HG02938 (cell line): ENCODE measurements around the gene KMT2E.
"Not testable (repeated sequence)": the region's sequence is repeated elsewhere in the genome, so short reads cannot be mapped to it uniquely, and the experiment has no call there.

Experiments used
- ATAC-seq: cut with Tn5 transposase; IDR thresholded peaks from one replicate; pipeline ENCODE4 v1.9.1; 2021; ENCODE audit warnings: mild to moderate bottlenecking, moderate library complexity; ENCODE audit not compliant: unreplicated experiment

KMT2E gene, protein sequence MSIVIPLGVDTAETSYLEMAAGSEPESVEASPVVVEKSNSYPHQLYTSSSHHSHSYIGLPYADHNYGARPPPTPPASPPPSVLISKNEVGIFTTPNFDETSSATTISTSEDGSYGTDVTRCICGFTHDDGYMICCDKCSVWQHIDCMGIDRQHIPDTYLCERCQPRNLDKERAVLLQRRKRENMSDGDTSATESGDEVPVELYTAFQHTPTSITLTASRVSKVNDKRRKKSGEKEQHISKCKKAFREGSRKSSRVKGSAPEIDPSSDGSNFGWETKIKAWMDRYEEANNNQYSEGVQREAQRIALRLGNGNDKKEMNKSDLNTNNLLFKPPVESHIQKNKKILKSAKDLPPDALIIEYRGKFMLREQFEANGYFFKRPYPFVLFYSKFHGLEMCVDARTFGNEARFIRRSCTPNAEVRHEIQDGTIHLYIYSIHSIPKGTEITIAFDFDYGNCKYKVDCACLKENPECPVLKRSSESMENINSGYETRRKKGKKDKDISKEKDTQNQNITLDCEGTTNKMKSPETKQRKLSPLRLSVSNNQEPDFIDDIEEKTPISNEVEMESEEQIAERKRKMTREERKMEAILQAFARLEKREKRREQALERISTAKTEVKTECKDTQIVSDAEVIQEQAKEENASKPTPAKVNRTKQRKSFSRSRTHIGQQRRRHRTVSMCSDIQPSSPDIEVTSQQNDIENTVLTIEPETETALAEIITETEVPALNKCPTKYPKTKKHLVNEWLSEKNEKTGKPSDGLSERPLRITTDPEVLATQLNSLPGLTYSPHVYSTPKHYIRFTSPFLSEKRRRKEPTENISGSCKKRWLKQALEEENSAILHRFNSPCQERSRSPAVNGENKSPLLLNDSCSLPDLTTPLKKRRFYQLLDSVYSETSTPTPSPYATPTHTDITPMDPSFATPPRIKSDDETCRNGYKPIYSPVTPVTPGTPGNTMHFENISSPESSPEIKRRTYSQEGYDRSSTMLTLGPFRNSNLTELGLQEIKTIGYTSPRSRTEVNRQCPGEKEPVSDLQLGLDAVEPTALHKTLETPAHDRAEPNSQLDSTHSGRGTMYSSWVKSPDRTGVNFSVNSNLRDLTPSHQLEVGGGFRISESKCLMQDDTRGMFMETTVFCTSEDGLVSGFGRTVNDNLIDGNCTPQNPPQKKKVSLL (N-terminal part only)

DNA sequence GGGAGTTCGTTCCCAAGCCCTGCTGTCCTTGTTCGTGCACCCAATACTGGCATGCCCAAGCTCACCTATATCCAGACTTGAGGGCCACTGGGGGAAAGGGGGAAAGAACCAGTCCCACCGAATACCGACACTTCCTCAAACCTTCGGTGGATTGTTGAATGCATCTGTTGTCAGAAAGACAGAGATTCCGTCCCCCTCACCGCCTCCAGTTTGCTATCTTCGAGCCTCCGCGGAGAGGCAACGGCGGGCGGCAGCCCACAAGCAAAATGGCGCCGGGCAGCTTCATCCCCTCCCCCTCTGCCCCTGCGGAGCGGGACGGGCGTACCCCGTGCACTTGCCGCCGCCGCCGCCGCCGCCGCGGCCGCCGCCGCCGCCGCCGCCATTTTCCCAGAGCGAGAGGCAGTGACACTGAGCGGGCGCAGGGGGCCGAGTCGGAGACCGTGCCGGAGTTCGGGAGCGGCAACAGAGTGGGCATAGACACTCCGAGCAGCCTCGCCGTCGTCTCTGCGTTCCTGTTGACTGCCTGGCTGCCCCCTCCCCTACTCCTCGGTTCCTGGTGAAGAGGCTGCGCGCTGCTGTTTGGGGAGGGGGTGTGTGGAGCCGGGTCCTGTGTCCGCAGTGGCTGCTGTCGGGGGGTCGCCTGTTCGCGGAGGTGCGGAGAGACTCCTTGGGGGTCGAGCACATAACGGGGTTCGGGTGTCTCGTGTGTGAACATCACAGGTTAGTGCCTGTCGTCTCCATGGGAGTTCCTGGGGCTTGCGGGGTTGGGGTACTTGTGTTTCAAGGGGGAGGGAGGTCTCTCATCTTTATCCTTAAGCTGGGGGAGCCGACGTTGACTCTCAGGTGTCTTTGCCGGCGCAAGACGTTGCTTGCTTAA, at the start of gene KMT2E:
KMT2E (plus strand) TSS at position 390 of the 877 bp plus-strand sequence. CDS start 26,748 bp downstream, outside the sequence.
- ATAC-seq: peak; percentile 23

DNA sequence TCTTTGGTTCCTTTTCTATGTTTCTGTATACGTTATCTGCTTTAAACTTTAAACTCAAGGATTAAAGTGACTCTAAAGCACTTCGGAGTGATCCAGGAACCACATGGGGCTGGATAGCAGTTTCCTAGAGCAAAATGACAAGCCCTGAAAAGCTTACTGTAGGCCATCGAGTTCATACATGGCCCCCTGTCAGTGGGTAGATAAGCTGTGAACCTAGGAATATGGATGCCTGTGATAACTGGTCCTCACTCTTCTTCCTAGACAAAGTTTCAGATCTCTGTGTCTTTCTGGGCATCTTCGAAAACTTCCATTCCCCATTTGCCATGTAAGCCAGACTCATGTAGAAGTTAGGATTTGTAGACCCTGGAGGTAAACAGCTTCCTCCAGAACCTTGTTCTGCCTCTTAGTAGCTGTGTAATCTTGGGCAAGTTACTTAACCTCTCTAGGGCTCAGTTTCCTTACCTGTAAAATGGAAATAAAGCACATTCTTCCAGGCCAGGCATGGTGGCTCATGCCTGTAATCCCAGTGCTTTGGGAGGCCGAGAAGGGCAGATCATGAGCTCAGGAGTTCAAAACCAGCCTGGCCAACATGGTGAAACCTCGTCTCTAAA, 49.3 kb upstream of the KMT2E start:
- ATAC-seq: no peak

DNA sequence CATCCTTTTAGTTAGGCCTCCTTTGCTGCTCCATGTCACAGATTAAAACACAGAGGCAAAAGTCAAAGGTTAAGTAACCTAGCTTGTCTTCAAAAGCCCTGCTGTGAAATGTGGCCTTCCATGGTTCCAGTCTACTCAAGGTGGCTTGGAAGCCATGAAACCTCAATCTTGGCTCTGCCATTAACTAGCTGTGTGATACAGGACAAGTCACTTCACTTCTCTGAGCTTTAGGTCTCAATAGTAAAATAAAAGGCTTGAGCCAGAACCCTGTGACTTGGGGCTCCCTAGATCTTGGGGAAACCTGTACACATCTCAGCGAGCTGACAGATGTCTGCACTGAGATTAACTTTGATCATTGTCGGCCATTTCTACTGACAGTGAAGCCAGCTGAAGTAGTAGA, 48.0 kb upstream of the KMT2E start:
- no peak for ATAC-seq

DNA sequence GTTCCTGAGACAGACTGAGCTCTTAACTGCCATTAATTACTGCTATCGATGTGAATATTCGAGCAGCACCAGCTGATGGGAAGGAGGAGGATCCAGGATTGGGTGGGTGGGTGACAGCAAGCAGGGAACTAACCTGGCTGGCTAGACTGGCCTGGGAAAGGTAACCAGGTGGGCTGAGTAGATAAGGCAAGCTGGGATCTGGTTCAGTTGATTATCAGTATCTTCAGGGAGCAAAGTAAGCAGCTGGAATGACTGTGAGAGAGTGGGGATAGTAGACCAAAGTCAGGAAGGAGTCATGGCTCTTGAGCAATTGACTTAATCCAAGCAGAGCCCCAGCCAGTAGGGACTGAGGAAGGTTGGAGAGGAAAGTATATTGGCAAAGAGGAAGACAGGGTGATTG, 46.9 kb upstream of the KMT2E start:
- ATAC-seq: no peak

DNA sequence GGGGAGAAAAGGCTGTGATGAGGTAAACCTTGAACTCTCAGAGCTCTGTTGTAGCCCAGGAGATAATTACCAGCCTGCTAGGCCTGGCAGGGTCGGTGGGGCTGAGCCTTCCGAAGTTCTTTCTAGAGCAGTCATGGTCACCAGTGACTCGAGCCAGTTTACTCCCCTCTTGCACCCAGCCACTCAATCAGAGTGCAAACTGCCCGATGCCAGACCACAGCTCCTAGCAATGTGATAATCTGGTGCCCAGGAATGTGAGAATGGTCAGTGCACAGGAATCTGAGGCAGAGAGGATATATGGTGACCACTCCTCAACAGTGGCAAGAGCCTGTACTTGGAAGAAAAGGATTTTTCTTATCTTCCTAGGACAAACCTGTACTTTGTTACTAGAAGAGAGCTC, 46.4 kb upstream of the KMT2E start:
- ATAC-seq: no peak

DNA sequence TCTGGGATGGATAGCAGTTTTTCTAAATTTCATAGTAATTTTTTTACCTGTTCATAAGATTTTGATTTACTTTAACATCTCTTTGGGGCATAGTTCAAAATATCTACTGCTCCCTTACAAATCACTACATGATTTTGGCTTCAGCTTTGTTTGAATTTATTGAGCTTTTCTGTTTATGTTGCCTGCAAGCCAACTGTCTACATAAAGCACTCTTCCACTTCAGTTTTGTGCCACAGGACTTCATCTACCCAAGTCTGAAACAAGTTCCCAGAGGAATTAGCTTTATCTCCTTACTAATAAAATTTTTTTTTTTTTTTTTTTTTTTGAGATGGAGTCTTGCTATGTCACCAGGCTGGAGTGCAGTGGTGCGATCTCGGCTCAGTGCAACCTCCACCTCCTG, 45.4 kb upstream of the KMT2E start:
- no peak for ATAC-seq

DNA sequence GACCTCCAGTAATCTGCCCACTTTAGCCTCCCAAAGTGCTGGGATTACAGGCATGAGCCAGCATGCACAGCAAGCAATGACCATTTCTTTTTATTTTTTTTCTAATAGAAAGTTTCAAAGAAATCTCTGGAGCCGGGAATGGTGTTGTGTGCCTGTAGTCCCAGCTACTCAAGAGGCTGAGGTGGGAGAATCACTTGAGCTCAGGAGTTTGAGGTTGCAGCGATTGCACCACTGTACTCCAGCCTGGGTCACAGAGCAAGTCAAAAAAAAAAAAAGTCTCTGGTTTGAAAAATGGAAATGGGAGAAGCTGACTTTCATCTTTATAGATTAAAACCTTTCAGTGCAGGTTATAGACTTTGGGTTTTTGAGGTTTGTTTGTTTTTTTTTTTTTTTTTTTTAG, 44.8 kb upstream of the KMT2E start:
- ATAC-seq: no peak

DNA sequence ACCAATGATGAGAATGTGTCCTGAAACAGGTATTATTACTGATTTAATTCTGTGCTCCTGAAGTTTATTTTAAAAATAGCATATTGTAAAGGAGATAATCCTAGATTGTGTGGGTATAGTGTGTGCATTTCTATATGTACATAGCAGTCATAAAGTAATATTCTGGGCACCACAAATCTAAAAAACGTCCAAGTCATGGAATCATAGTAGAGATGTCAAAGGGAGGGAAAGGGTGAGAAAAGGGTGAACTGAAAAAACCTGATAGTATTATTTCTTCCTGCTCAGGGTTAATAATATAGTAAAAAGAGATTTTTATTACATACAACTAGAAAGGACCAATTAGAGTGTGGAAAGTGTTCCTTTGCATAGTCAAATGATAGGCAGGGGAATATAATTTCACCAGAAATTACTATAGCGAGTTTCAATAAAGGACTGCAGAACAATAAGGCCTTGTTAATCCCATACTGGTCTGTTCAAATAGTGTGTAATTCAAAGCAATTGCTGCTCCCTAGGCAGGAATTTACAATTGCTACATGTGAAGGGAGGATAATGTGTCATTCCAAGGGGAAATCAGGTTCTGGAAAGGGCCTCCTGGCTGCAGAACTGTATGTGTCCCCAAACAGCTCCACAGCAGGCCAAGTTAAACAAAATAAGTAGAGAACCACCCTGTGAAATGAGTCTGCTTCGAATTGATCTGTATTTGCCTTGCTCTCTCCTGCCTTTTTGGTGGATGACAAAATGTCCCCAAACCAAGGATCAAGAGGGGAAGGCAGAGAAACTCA, 42.5 kb upstream of the KMT2E start:
- ATAC-seq: no peak

DNA sequence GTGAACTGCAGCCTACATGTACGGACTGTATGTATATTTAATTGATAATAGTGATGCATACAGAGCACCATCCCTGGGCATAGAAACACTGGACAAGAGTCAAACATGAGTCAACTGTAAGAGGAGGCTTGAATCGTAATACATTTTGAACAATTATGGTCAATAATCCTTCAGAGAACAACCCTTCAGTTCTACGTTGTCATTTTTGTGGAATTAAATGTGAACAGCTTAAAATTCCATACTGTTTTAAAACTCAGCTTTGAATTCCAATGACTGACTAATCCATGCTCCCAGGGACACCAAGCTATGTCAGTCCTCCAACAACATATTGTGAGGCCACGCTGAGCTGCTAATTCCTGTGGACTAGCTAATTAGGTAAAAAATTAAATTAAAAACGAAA, 41.5 kb upstream of the KMT2E start:
- no peak for ATAC-seq

DNA sequence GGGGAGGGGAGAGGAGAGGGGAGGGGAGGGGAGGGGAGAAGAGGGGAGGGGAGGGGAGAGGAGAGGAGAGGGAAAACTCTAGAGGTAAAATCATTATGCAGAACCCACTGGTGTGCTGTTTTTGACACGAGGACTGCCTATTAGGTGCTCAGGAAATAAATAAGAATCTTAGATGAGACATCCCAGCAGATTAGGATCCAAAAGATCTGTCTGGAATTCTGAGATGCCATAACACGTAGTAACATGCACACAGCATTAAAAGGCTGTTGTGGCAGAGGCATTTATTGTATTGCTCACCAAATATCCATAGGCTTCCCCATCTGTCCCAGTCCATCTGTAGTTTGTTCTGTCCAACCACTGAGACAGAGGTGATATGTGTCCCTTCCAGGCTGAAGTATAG, 40.8 kb upstream of the KMT2E start:
- no peak for ATAC-seq

DNA sequence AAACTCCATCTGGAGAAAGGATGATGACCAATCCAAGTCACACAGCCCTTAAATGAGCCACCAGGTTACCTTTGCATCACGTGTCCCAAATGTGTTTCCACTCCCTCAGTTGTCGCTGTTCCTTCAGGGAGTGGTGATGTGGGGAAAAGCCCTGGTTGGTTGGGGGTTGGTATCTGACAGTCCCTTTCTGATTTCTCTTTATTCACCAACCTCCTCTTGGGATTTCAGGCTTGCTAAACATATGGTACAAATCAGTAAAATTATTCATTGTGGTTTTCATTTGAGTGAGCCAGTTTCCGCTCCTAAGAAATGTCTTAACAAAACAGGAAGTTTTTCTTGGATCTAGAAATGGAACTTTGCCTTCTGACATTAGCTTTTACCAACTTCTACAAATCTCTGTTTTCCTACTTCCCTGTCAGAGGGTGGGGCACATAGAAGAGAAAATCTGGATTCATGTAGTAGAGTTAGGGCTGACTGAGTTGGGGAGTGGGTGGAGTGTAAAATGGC, 40.0 kb upstream of the KMT2E start:
- no peak for ATAC-seq

DNA sequence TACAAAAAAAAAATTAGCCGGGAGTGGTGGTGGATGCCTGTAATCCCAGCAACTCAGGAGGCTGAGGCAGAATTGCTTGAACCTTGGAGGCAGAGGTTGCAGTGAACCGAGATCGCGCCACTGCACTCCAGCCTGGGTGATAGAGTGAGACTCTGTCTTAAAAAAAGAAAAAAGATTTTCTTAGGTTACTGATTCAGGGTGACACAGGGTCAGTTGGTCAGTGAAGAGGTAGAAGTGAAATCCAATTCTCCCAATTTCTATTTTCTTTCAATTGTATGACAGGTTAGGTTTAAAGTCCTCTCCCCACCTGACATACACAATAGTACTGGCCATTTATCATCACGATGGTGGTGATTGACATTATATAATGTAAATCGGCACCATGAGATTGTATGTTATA, 38.5 kb upstream of the KMT2E start:
- ATAC-seq: not testable (repeated sequence)

DNA sequence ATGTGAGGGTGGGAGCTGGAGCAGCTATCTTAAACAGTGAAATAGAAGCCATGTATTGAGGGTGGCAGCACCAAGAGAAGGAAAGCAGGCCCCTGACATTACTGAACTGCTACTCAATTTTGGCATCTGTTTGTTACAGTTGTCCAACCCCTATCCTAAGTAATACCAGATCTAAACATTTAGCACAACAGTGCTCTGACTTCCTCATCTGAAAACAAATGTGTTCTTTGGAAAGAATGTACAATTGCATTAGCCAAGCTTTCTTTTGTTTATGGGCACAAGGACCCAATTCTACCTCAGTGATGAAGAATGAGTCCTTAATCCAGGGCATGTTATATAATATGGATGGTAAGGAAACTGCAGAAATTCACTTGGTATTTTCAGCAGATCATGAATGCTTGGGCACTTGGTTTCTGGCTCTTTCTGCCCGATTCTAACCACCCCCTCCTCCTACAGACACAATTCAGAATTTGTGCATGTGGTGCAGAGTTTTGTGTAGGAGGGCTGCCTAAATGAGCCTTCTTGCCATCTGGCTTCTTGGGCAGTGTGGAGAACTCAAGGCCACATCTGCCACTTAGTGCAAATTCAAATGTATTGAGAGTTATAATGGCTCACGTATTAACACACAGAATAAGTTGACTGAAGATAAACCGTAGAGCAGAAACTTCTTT, 36.9 kb upstream of the KMT2E start:
- ATAC-seq: no peak

DNA sequence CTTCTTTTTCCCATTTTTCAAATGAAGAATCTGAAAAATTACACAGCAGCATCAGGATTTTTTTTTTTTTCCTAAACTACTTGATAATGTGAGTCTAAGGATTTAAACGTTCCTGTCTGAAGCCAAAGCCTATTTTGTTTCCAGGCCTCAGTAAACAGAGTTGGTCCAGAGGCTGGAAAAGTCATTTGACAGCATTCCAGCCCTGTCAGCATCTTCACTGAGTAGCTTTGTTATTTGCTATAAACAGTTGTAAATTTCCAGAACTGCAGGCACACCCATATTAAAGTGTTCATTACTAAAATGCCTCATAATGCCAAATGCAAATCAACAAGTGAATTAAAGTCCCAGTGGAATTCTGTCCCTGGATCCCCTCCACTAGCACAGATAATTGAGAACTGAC, 35.5 kb upstream of the KMT2E start:
- ATAC-seq: no peak

DNA sequence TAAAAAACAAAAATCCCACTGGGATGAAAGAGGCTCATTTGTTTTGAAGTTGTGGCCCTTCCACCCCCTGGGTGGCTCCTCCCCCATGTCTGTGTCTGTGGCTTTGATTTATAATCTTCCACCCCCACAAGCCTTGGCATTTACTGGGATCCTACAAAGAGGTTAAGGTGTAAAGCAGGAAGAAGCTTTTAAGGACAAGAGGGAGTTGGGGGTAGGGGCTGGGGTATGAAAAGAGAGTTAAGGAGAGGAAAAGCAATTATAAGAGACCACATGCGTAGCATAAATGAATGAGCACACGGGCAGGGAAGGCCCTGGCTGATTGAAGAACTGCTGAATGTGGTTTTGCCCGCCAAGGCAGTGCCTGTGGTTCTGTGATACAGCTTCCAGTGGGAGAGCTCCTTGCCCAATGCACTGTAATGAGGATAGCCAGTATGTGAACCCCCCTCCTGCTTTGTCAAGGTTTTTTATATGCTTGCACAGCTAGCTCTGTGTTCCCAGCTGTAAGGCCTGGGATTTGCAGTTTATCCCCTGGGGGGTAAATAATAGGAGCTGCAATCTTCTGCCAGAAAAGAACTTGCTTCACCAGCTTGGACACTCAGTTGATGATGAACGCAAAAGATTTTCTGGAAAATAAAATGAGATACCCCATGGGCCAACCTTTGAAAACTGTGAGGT, 34.7 kb upstream of the KMT2E start:
- no peak for ATAC-seq

DNA sequence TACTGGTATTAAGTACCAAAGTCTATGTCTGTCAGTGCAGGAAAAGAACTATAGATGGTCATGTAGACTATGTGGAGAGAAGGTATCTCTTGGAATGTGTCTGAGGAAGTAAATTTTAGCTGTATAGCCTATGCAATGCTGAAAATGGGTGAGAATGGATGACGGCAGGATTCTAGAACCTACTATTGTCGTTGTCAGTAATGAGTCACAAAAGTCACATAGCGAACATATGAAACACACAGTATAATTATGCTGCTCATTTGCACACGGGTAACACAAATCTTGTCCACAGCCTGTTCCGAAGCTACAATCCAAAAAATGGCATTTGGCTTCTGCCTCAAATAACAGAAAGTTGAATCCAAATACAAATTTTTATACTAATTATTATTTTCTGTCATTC, 33.6 kb upstream of the KMT2E start:
- no peak for ATAC-seq

DNA sequence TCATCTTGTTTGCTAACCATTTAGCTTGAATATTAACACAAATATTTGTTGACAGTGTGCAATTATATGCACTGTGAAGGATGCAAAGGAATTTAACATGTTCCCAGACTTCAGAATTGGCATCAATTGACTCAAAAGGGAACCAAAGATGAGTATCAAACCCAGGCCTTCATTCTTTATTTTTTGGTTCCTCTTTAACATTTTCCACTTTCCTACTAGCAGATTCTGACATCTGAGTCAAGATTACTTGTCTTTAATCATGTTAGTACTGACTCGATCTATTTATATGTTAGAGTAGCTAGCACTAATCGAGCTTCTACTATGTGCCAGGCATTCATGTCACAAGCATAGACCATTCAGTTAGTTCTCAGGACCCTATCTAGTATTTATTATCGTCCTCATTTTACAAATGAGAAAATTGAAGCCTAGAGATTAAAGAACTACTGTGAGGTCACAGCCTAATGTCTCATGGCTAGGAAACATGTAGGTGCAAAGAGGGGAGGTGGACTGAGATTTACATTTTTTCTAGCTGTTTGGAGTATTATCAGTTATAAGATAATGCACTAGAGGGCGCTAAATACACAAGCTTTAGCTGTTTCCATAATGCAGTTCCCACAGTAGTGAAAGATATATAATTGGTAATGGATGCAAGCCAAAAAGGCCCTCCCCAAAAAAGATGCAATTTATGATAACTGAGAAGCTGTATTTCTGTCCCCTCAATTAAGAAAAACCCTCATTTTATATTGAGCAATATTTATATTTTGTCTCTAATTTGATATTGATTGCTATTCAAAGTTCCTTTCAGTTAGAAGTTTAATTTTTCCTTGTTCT, 32.9 kb upstream of the KMT2E start:
- no peak for ATAC-seq
